HepG2 (cell line): Measurements from ENCODE around the gene DNASE1. TPM values are rescaled to one million over a fixed set of nuclear protein-coding genes. Genes with fewer than 3 reads are reported as not detected.
A peak's percentile ranks its signal among the peaks of the same experiment; 100 is the strongest.

Experiments
- ERF ChIP-seq: IDR thresholded peaks from 2 replicates; pipeline ENCODE4 v1.6.1; 2018; ENCODE audit warnings: missing biosample characterization, missing genetic modification reagents
- FOSL2 ChIP-seq: sonication (generic); formaldehyde crosslinking; IDR thresholded peaks from 2 replicates; pipeline ENCODE4 v1.4.0; 2020; ENCODE audit warnings: missing genetic modification reagents
- FOXJ3 ChIP-seq: sonication (generic); formaldehyde crosslinking; IDR thresholded peaks from 2 replicates; pipeline ENCODE4 v1.4.0; 2020; ENCODE audit warnings: missing genetic modification reagents, mild to moderate bottlenecking, borderline replicate concordance
- PRDM4 ChIP-seq: sonication (generic); formaldehyde crosslinking; IDR thresholded peaks from 2 replicates; pipeline ENCODE4 v1.9.0; 2021; ENCODE audit warnings: missing genetic modification reagents, borderline replicate concordance
- SOX5 ChIP-seq: IDR thresholded peaks from 2 replicates; pipeline ENCODE4 v1.6.1; 2016; ENCODE audit warnings: borderline replicate concordance
- ZBTB37 ChIP-seq: sonication (generic); formaldehyde crosslinking; IDR thresholded peaks from 2 replicates; pipeline ENCODE4 v1.4.0; 2020; ENCODE audit warnings: mild to moderate bottlenecking, missing genetic modification reagents
- ZFP37 ChIP-seq: sonication (generic); formaldehyde crosslinking; IDR thresholded peaks from 2 replicates; pipeline ENCODE4 v1.4.0; 2020; ENCODE audit warnings: missing genetic modification reagents, borderline replicate concordance
- ZFP82 ChIP-seq: sonication (generic); formaldehyde crosslinking; IDR thresholded peaks from 2 replicates; pipeline ENCODE4 v1.5.1; 2020; ENCODE audit warnings: mild to moderate bottlenecking, missing genetic modification reagents, borderline replicate concordance
- ZSCAN31 ChIP-seq: sonication (generic); formaldehyde crosslinking; IDR thresholded peaks from 2 replicates; pipeline ENCODE4 v1.5.0; 2020; ENCODE audit warnings: low read depth, mild to moderate bottlenecking, missing genetic modification reagents
- polyA plus RNA-seq, 8 experiments: library from polyadenylated mRNA; depleted of rRNA in 3 of 8; stranded (reverse) in 7 of 8; unstranded in 1 of 8; fragments of >200 nt; fragmentation: Illumina TruSeq in 4 of 8; extraction: Trizol in 4 of 8; gene quantifications; 2 replicates each; pipeline versions ENCODE4 v1.2.1 to v1.2.3, GENCODE V29; 2011 to 2016; ENCODE audit warnings: low read depth in 4 of 8, missing spikeins in 1 of 8, mixed read lengths in 1 of 8; ENCODE audit not compliant: insufficient read depth in 1 of 8
- total RNA-seq, 5 experiments: library from RNA; depleted of rRNA; stranded (reverse); fragments of >200 nt; fragmentation: Illumina TruSeq; extraction: Trizol; gene quantifications; 2 replicates each; pipeline ENCODE4 v1.2.3, GENCODE V29; 2016; ENCODE audit warnings: low read depth in 1 of 5
- TF ChIP-seq, protein P1 (sequence below): sonication (generic); formaldehyde crosslinking; IDR thresholded peaks from 2 replicates; pipeline ENCODE4 v1.4.0; 2020; ENCODE audit warnings: mild to moderate bottlenecking, missing genetic modification reagents
- TF ChIP-seq, protein P2 (sequence below), 2 experiments: sonication (generic) in 1 of 2; formaldehyde crosslinking in 1 of 2; IDR thresholded peaks; 2 replicates each; pipeline versions ENCODE4 v1.4.0 to v1.6.1; 2018 to 2020; ENCODE audit warnings: missing genetic modification reagents in 2 of 2, borderline replicate concordance in 1 of 2, low read depth in 1 of 2, mild to moderate bottlenecking in 1 of 2, missing biosample characterization in 1 of 2
- TF ChIP-seq, protein P3 (sequence below): sonication (generic); formaldehyde crosslinking; IDR thresholded peaks from 2 replicates; pipeline ENCODE4 v1.8.0; 2023; ENCODE audit warnings: mild to moderate bottlenecking, missing genetic modification reagents
- TF ChIP-seq, protein P4 (sequence below): IDR thresholded peaks from 2 replicates; pipeline ENCODE4 v1.6.1; 2016; ENCODE audit warnings: missing compliant biosample characterization, missing genetic modification reagents, borderline replicate concordance

DNASE1 gene
- total and polyA plus RNA-seq, 2 of the 13 experiments (the other 11 are each of a cell fraction or from before 2014, with no cell fraction given), result 7.1 to 11.1 TPM

DNA sequence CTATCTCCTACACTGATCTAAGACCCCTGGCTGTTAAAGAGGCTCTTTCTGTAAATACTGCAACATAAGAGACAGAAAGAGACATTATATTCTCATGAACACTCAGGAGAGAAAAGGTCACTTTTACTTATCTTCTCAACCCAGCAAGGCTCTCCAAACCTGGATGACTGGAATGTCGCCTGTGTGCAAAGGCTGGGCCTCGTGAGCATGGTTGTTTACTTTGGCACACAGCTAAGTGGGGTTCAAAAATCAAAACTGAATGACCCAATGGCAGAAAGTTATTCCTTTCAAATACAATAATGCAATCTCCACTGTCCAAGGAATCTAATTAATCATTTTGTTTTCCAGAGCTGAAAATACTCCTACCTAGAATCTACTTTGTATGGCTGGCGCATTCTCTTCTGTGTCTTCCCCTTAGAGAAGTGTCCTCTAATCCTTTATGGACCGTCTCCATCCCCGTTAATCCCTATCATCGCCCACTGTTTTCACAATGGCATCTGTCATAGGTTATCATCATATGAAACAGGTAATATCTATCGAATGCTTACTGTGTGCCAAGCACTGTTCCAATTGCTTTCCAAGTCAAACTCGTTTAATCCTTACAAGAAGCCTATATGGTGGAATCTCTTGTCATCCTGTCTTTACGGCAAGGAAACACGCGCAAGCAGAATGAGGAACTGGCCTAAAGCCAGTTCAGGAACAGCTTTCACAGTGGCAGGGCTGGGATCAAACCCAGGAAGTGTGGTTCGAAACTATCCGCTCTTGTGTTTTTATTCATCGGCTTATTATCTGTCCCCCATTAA lies 44.4 kb upstream of the DNASE1 start (continued):
- TF ChIP-seq, protein P1, sequence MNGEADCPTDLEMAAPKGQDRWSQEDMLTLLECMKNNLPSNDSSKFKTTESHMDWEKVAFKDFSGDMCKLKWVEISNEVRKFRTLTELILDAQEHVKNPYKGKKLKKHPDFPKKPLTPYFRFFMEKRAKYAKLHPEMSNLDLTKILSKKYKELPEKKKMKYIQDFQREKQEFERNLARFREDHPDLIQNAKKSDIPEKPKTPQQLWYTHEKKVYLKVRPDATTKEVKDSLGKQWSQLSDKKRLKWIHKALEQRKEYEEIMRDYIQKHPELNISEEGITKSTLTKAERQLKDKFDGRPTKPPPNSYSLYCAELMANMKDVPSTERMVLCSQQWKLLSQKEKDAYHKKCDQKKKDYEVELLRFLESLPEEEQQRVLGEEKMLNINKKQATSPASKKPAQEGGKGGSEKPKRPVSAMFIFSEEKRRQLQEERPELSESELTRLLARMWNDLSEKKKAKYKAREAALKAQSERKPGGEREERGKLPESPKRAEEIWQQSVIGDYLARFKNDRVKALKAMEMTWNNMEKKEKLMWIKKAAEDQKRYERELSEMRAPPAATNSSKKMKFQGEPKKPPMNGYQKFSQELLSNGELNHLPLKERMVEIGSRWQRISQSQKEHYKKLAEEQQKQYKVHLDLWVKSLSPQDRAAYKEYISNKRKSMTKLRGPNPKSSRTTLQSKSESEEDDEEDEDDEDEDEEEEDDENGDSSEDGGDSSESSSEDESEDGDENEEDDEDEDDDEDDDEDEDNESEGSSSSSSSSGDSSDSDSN (CRISPR knock-in tag), result no peak
- TF ChIP-seq, protein P2, sequence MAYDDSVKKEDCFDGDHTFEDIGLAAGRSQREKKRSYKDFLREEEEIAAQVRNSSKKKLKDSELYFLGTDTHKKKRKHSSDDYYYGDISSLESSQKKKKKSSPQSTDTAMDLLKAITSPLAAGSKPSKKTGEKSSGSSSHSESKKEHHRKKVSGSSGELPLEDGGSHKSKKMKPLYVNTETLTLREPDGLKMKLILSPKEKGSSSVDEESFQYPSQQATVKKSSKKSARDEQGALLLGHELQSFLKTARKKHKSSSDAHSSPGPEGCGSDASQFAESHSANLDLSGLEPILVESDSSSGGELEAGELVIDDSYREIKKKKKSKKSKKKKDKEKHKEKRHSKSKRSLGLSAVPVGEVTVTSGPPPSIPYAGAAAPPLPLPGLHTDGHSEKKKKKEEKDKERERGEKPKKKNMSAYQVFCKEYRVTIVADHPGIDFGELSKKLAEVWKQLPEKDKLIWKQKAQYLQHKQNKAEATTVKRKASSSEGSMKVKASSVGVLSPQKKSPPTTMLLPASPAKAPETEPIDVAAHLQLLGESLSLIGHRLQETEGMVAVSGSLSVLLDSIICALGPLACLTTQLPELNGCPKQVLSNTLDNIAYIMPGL (CRISPR knock-in tag; IDR thresholded peaks at IDR 0.05; ENCODE audit: borderline replicate concordance in 1 of 2, low read depth in 1 of 2), result peak in 1 of 2 experiments; percentile 18; a peak in 1 of 4 replicates
- TF ChIP-seq FOXJ3 (CRISPR knock-in tag), result 0 out of 2 replicates have a peak, but pooled peaks have one; percentile 26
- no peak for TF ChIP-seq ZBTB37
- TF ChIP-seq ZFP37 (CRISPR knock-in tag), result no peak
- TF ChIP-seq, protein P3, sequence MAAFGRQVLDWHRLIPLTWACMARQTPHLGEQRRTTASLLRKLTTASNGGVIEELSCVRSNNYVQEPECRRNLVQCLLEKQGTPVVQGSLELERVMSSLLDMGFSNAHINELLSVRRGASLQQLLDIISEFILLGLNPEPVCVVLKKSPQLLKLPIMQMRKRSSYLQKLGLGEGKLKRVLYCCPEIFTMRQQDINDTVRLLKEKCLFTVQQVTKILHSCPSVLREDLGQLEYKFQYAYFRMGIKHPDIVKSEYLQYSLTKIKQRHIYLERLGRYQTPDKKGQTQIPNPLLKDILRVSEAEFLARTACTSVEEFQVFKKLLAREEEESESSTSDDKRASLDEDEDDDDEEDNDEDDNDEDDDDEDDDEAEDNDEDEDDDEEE, result no peak
- TF ChIP-seq SOX5 (CRISPR knock-in tag), result no peak
- TF ChIP-seq FOSL2 (CRISPR knock-in tag), result peak; percentile 15; the same call in 1 of the 2 replicates
- TF ChIP-seq ERF (CRISPR knock-in tag), result no peak
- TF ChIP-seq ZFP82 (CRISPR knock-in tag), result no peak
- no peak for TF ChIP-seq PRDM4 (CRISPR knock-in tag)
- no peak for TF ChIP-seq ZSCAN31 (CRISPR knock-in tag)
- TF ChIP-seq, protein P4, sequence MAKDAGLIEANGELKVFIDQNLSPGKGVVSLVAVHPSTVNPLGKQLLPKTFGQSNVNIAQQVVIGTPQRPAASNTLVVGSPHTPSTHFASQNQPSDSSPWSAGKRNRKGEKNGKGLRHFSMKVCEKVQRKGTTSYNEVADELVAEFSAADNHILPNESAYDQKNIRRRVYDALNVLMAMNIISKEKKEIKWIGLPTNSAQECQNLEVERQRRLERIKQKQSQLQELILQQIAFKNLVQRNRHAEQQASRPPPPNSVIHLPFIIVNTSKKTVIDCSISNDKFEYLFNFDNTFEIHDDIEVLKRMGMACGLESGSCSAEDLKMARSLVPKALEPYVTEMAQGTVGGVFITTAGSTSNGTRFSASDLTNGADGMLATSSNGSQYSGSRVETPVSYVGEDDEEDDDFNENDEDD, result 0 out of 2 replicates have a peak, but pooled peaks have one; percentile 10
